Mammary epithelial cell (primary cell): ENCODE measurements around the gene GABRR1.

Experiments
- EZH2 ChIP-seq: IDR thresholded peaks from 2 replicates; pipeline ENCODE4 v1.6.1; 2012; ENCODE audit warnings: low read length, inconsistent platforms, borderline replicate concordance
- TF ChIP-seq, protein P1 (sequence below), 2 donors: IDR thresholded peaks in 1 of 2; conservative IDR thresholded peaks in 1 of 2; 2 replicates each; pipeline ENCODE4 v1.5.1; 2011 to 2012; ENCODE audit warnings: inconsistent platforms in 2 of 2, low read length in 2 of 2, mild to moderate bottlenecking in 2 of 2, control low read depth in 1 of 2, low read depth in 1 of 2; ENCODE audit not compliant: insufficient read depth in 1 of 2; ENCODE audit errors: extremely low read depth in 1 of 2

DNA sequence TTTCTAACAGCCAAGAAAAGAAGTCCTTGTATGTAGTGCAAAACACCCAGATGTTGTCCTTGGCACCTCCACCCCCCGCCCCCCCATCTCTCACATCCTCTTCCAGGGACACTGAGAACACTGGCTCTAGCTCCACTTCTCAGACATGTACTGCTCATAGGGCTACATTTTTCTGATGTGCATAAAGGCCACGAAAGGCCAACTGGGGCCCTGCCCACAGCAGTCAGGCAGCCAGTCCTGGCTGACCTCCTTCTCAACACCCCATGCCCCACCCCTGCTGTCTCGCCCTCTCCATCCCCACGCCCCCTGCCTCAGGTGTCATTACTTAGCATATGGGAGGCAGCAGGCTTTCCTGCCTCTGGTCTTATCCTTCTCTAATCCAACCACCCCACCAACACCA, 11.3 kb downstream of the GABRR1 start:
- TF ChIP-seq, protein P1, sequence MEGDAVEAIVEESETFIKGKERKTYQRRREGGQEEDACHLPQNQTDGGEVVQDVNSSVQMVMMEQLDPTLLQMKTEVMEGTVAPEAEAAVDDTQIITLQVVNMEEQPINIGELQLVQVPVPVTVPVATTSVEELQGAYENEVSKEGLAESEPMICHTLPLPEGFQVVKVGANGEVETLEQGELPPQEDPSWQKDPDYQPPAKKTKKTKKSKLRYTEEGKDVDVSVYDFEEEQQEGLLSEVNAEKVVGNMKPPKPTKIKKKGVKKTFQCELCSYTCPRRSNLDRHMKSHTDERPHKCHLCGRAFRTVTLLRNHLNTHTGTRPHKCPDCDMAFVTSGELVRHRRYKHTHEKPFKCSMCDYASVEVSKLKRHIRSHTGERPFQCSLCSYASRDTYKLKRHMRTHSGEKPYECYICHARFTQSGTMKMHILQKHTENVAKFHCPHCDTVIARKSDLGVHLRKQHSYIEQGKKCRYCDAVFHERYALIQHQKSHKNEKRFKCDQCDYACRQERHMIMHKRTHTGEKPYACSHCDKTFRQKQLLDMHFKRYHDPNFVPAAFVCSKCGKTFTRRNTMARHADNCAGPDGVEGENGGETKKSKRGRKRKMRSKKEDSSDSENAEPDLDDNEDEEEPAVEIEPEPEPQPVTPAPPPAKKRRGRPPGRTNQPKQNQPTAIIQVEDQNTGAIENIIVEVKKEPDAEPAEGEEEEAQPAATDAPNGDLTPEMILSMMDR (conservative IDR thresholded peaks at IDR 0.05 in 1 of 2, IDR thresholded peaks at IDR 0.05 in 1 of 2; ENCODE audit: extremely low read depth in 1 of 2, insufficient read depth in 1 of 2, low read depth in 1 of 2, low read length in 2 of 2), result no peak
- TF ChIP-seq EZH2, result no peak
